ENCODE data around the gene CASQ2.
"Not testable (repeated sequence)": the region's sequence is repeated elsewhere in the genome, so short reads cannot be mapped to it uniquely, and the experiment has no call there.

The CASQ2 gene

GRCh38 chr1:115780655-115781054 lies 12.1 kb upstream of the CASQ2 start:
- not testable (repeated sequence) for DNase-seq

- DNase-seq = not testable (repeated sequence)
Observed at GRCh38 chr1:115779075-115779474, 10.6 kb upstream of the CASQ2 start.

- peak; percentile 54 for DNase-seq
Observed at GRCh38 chr1:115771847-115772457, 3.4 kb upstream of the CASQ2 start.

GRCh38 chr1:115771094-115771846 lies 2.8 kb upstream of the CASQ2 start:
- no peak for DNase-seq

GRCh38 chr1:115767403-115767802 lies 1.1 kb downstream of the CASQ2 start:
- DNase-seq = no peak

- DNase-seq = no peak
Observed at GRCh38 chr1:115765091-115765490, 3.4 kb downstream of the CASQ2 start.

GRCh38 chr1:115764541-115764940 lies 4.0 kb downstream of the CASQ2 start:
- no peak for DNase-seq

- no peak for DNase-seq
Observed at GRCh38 chr1:115762779-115763178, 5.7 kb downstream of the CASQ2 start.

- no peak for DNase-seq
Observed at GRCh38 chr1:115761601-115762302, 6.8 kb downstream of the CASQ2 start.

GRCh38 chr1:115757856-115758255 lies 10.7 kb downstream of the CASQ2 start:
- DNase-seq = no peak

GRCh38 chr1:115757326-115757725 lies 11.2 kb downstream of the CASQ2 start:
- no peak for DNase-seq

GRCh38 chr1:115755456-115756370 lies 12.8 kb downstream of the CASQ2 start:
- no peak for DNase-seq

GRCh38 chr1:115753830-115754229 lies 14.7 kb downstream of the CASQ2 start:
- no peak for DNase-seq

GRCh38 chr1:115753361-115753760 lies 15.2 kb downstream of the CASQ2 start:
- DNase-seq = no peak

GRCh38 chr1:115748401-115749150 lies 19.9 kb downstream of the CASQ2 start:
- DNase-seq = no peak

- no peak for DNase-seq
Observed at GRCh38 chr1:115746021-115746690, 22.4 kb downstream of the CASQ2 start.

GRCh38 chr1:115744646-115745275 lies 23.8 kb downstream of the CASQ2 start:
- no peak for DNase-seq

GRCh38 chr1:115740811-115741210 lies 27.7 kb downstream of the CASQ2 start:
- DNase-seq = no peak

- DNase-seq = no peak
Observed at GRCh38 chr1:115732316-115732715, 36.2 kb downstream of the CASQ2 start.

- no peak for DNase-seq
Observed at GRCh38 chr1:115729756-115730155, 38.8 kb downstream of the CASQ2 start.

GRCh38 chr1:115728341-115728740 lies 40.2 kb downstream of the CASQ2 start:
- DNase-seq = no peak

All from RPMI8226 (cell line).